IMR-90 (cell line): ENCODE measurements around the gene CKAP2L. TPM values are rescaled to one million over a fixed set of nuclear protein-coding genes. Genes with fewer than 3 reads are reported as not detected.

Source experiments
- ATAC-seq: fragments of 200-7000 bp; cut with Tn5 transposase; 2 replicates; pipeline ENCODE4 v1.9.1; 2020; ENCODE audit warnings: low read depth, mild to moderate bottlenecking, moderate library complexity
- BruUV-seq: library from RNA; stranded (reverse); fragments of 400-500 nt; replicated peaks from 2 replicates; lab custom pipeline; 2021; lab: Mats Ljungman, UMichigan
- CTCF ChIA-PET: fragments of 300-600 bp; formaldehyde crosslinking; extraction: SDS; loops from one replicate; lab custom pipeline; 2021; ENCODE audit warnings: antibody characterized with exemption; lab: Yijun Ruan, JAX
- POLR2A ChIA-PET: fragments of 300-600 bp; sonication (Branson Sonifier 250); formaldehyde crosslinking; loops from one replicate; lab custom pipeline; 2022; ENCODE audit warnings: antibody characterized with exemption; ENCODE audit not compliant: unreplicated experiment; lab: Charles Lee
- DNase-seq: peaks from one replicate; pipeline ENCODE4 v3.0.0; 2013
- H2AFZ ChIP-seq: replicated peaks from 2 replicates; pipeline ENCODE3; 2013; ENCODE audit warnings: low read length, mild to moderate bottlenecking; ENCODE audit not compliant: poor library complexity
- H2AK5ac ChIP-seq: 2 replicates; pipeline ENCODE4 v1.6.1; 2013; ENCODE audit warnings: low read depth, low read length, inconsistent platforms
- H2AK9ac ChIP-seq: replicated peaks from 2 replicates; pipeline ENCODE3; 2013; ENCODE audit warnings: mild to moderate bottlenecking, low read depth, low read length, moderate library complexity; ENCODE audit not compliant: poor library complexity
- H2BK120ac ChIP-seq: 2 replicates; pipeline ENCODE4 v1.6.1; 2013; ENCODE audit warnings: low read depth, low read length, inconsistent platforms
- H2BK15ac ChIP-seq: 3 replicates; pipeline ENCODE4 v1.6.1; 2013; ENCODE audit warnings: low read depth, low read length, inconsistent platforms
- H2BK20ac ChIP-seq: 2 replicates; pipeline ENCODE4 v1.6.1; 2013; ENCODE audit warnings: low read depth, mild to moderate bottlenecking, inconsistent platforms, low read length, moderate library complexity
- H2BK5ac ChIP-seq: 2 replicates; pipeline ENCODE4 v1.6.1; 2013; ENCODE audit warnings: mild to moderate bottlenecking, low read depth, low read length, inconsistent platforms; ENCODE audit not compliant: poor library complexity, severe bottlenecking
- H3K14ac ChIP-seq: replicated peaks from 2 replicates; pipeline ENCODE4 v1.6.1; 2013; ENCODE audit warnings: low read depth, low read length, inconsistent platforms
- H3K18ac ChIP-seq: 2 replicates; pipeline ENCODE4 v1.6.1; 2013; ENCODE audit warnings: low read depth, low read length, control low read depth
- H3K23ac ChIP-seq: 2 replicates; pipeline ENCODE4 v1.6.1; 2013; ENCODE audit warnings: low read depth, low read length, inconsistent platforms
- H3K27ac ChIP-seq: 2 replicates; pipeline ENCODE4 v1.5.1; 2013; ENCODE audit warnings: mild to moderate bottlenecking, control low read depth, low read length; ENCODE audit not compliant: insufficient read depth
- H3K27me3 ChIP-seq: 2 replicates; pipeline ENCODE4 v1.6.1; 2013; ENCODE audit warnings: low read length; ENCODE audit not compliant: control insufficient read depth, insufficient read depth
- H3K36me3 ChIP-seq: 2 replicates; pipeline ENCODE4 v1.6.1; 2013; ENCODE audit warnings: low read length, mixed read lengths; ENCODE audit not compliant: control insufficient read depth, insufficient read depth
- H3K4ac ChIP-seq: 2 replicates; pipeline ENCODE4 v1.6.1; 2013; ENCODE audit warnings: low read depth, low read length, inconsistent platforms
- H3K4me1 ChIP-seq: 2 replicates; pipeline ENCODE4 v1.6.1; 2013; ENCODE audit warnings: low read length, mixed read lengths; ENCODE audit not compliant: control insufficient read depth, insufficient read depth
- H3K4me2 ChIP-seq: 2 replicates; pipeline ENCODE4 v1.6.1; 2013; ENCODE audit warnings: low read depth, mild to moderate bottlenecking, control low read depth, low read length, moderate library complexity
- H3K4me3 ChIP-seq: 2 replicates; pipeline ENCODE4 v1.5.1; 2013; ENCODE audit warnings: low read depth, mild to moderate bottlenecking, control low read depth, low read length, moderate library complexity; ENCODE audit not compliant: insufficient read depth
- H3K56ac ChIP-seq: 2 replicates; pipeline ENCODE4 v1.6.1; 2013; ENCODE audit warnings: low read length, inconsistent platforms; ENCODE audit not compliant: insufficient read depth; ENCODE audit errors: extremely low read depth
- H3K79me1 ChIP-seq, 2 experiments: 2 replicates each; pipeline ENCODE4 v1.6.1; 2013; ENCODE audit warnings: low read length in 2 of 2, inconsistent platforms in 1 of 2, low read depth in 1 of 2
- H3K9ac ChIP-seq: 2 replicates; pipeline ENCODE4 v1.6.1; 2013; ENCODE audit warnings: low read depth, low read length, control low read depth
- H3K9me1 ChIP-seq: 2 replicates; pipeline ENCODE4 v1.6.1; 2013; ENCODE audit warnings: low read length, inconsistent platforms; ENCODE audit not compliant: insufficient read depth
- H3K9me3 ChIP-seq: 2 replicates; pipeline ENCODE4 v1.6.1; 2013; ENCODE audit warnings: low read length; ENCODE audit not compliant: control insufficient read depth, insufficient read depth
- H4K20me1 ChIP-seq: 2 replicates; pipeline ENCODE4 v1.6.1; 2013; ENCODE audit warnings: low read length, inconsistent platforms; ENCODE audit not compliant: insufficient read depth
- H4K5ac ChIP-seq: 2 replicates; pipeline ENCODE4 v1.6.1; 2013; ENCODE audit warnings: mild to moderate bottlenecking, low read depth, low read length, control low read depth
- H4K8ac ChIP-seq, 2 experiments: 2 replicates each; pipeline ENCODE4 v1.6.1; 2013; ENCODE audit warnings: low read depth in 2 of 2, low read length in 2 of 2, control low read depth in 1 of 2, inconsistent platforms in 1 of 2
- H4K91ac ChIP-seq: 2 replicates; pipeline ENCODE4 v1.6.1; 2013; ENCODE audit warnings: low read depth, low read length, inconsistent platforms; ENCODE audit not compliant: insufficient read depth
- BHLHE40 ChIP-seq: fragments of 150-350 bp; IDR thresholded peaks from 2 replicates; pipeline ENCODE4 v1.6.1; 2016; ENCODE audit warnings: mild to moderate bottlenecking, low read depth, low read length
- CEBPB ChIP-seq: IDR thresholded peaks from 2 replicates; pipeline ENCODE4 v1.6.1; 2012; ENCODE audit warnings: low read depth, low read length, improper control_type of control experiment
- CHD1 ChIP-seq: IDR thresholded peaks from 2 replicates; pipeline ENCODE4 v1.6.1; 2012; ENCODE audit warnings: low read depth, low read length, improper control_type of control experiment
- FOS ChIP-seq: fragments of 150-350 bp; IDR thresholded peaks from 2 replicates; pipeline ENCODE4 v1.6.1; 2016; ENCODE audit warnings: low read depth, low read length
- MAFK ChIP-seq: IDR thresholded peaks from 2 replicates; pipeline ENCODE4 v1.6.1; 2012; ENCODE audit warnings: low read depth, low read length, improper control_type of control experiment
- MAZ ChIP-seq: IDR thresholded peaks from 2 replicates; pipeline ENCODE4 v1.6.1; 2012; ENCODE audit warnings: low read depth, mild to moderate bottlenecking, low read length, improper control_type of control experiment, moderate library complexity, borderline replicate concordance
- MXI1 ChIP-seq: IDR thresholded peaks from 2 replicates; pipeline ENCODE4 v1.6.1; 2012; ENCODE audit warnings: low read depth, mild to moderate bottlenecking, low read length, moderate library complexity, borderline replicate concordance
- NFE2L2 ChIP-seq: fragments of 150-350 bp; IDR thresholded peaks from 2 replicates; pipeline ENCODE4 v1.6.1; 2016; ENCODE audit warnings: low read depth, mild to moderate bottlenecking, low read length
- POLR2A ChIP-seq: IDR thresholded peaks from 2 replicates; pipeline ENCODE4 v1.6.1; 2012; ENCODE audit warnings: mild to moderate bottlenecking, low read depth, low read length
- RAD21 ChIP-seq: IDR thresholded peaks from 2 replicates; pipeline ENCODE4 v1.6.1; 2012; ENCODE audit warnings: low read length, improper control_type of control experiment
- RCOR1 ChIP-seq: IDR thresholded peaks from 2 replicates; pipeline ENCODE4 v1.6.1; 2012; ENCODE audit warnings: mild to moderate bottlenecking, low read length, improper control_type of control experiment; ENCODE audit not compliant: insufficient replicate concordance
- RFX5 ChIP-seq: IDR thresholded peaks from 2 replicates; pipeline ENCODE4 v1.8.0; 2012; ENCODE audit warnings: low read depth, mild to moderate bottlenecking, low read length, moderate library complexity
- SMC3 ChIP-seq: fragments of 150-350 bp; IDR thresholded peaks from 2 replicates; pipeline ENCODE4 v1.6.1; 2016; ENCODE audit warnings: low read depth, mild to moderate bottlenecking, antibody characterized with exemption, low read length, moderate library complexity
- WGBS, 2 experiments: methylation state at CpG; one replicate each; pipeline versions ENCODE4 v1.1.5 to v1.1.7; 2013; ENCODE audit warnings: missing lambda C conversion rate in 2 of 2; ENCODE audit not compliant: insufficient read length in 1 of 2; ENCODE audit errors: extremely low coverage in 2 of 2; 5-methylcytosine and 5-hydroxymethylcytosine counted together
- dilution Hi-C: fragments of 300-500 bp; cut with HindIII; formaldehyde crosslinking; loops from one replicate; pipeline ENCODE4 v1.14.3; 2018; ENCODE audit warnings: low sequenced_read_pairs; ENCODE audit not compliant: unreplicated experiment
- in situ Hi-C: fragments of 300-500 bp; cut with MboI; formaldehyde crosslinking; loops from 3 replicates; pipeline ENCODE4 v1.14.3; 2019; ENCODE audit warnings: low sequenced_read_pairs, inconsistent platforms, mixed read lengths
- intact Hi-C: fragments of 100-400 bp; cut with micrococcal nuclease; formaldehyde crosslinking; loops from 2 replicates; pipeline ENCODE4 v1.10.0; 2022
- polyA plus RNA-seq, 3 experiments: library from polyadenylated mRNA; depleted of rRNA; stranded (reverse); fragments of >200 nt; gene quantifications; 2 replicates each; pipeline ENCODE4 v1.2.3, GENCODE V29; 2012; ENCODE audit warnings: low replicate concordance in 1 of 3
- total RNA-seq: library from RNA; depleted of rRNA; stranded (reverse); fragments of >200 nt; gene quantifications from 2 replicates; pipeline ENCODE4 v1.2.3, GENCODE V29; 2012
- TF ChIP-seq, protein P1 (sequence below): conservative IDR thresholded peaks from 2 replicates; pipeline ENCODE4 v1.5.1; 2012; ENCODE audit warnings: mild to moderate bottlenecking, low read depth, low read length, improper control_type of control experiment

The CKAP2L gene
- total and polyA plus RNA-seq, 2 of the 4 experiments (the other 2 are of a cell fraction): 6.4 to 9.9 TPM

DNA sequence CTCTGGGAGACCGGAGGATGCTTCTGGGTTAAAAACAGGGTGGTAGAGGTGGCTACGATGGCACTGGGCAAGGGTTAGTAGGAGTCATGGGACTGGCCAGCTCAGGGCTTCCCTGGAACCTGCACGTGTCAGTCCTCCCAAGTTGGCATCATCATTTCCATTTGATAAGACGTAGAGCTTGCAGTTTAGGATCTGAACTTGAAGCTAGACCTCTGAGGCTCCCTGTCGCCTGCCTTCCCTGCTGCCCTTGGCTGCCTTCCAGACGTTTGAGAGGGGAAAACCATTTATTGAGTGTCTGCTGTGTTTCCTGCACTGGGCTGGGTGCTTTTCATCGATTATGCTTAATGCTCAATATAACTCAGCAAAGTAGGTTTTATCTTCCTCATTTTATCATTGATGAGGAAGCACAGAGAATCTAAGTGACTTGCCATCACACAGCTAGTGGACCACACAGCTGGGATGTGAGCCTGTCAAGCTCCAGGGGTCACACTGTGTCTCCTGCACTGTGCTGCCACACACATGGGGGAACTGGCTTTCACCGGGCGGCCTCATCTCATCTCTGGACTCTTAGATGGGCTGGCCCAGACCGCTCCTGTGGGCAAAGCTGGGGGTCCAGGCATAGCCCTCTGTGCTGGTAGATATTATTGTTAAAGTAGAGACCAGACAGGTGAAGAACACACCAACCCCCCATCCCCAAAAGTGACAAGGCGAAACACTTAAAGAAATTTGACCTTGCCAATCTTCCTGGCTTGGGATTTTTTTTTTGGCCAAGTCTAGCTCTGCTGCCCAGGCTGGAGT, 35.8 kb downstream of the CKAP2L start:
- Histone ChIP-seq H3K79me1 (no peaks in the 10 kb centered on the region), H2AK5ac (peak overlapping the region; percentile 33; the same call in 1 of the 2 replicates), H3K56ac (no peak overlapping the region), H3K14ac (no peak overlapping the region), H2BK15ac (no peak overlapping the region), H3K9me1 (peaks cover 2% of the 10 kb centered on the region; the same call in 1 of the 2 replicates), H3K4me1 (peaks cover 1% of the 10 kb centered on the region; the same call in 1 of the 2 replicates), H2AFZ (peak overlapping the region; percentile 53), H4K20me1 (no peaks in the 10 kb centered on the region), H3K27ac (no peak overlapping the region), H4K91ac (no peak overlapping the region), H3K4me3 (no peak overlapping the region), H2BK5ac (no peak overlapping the region), H3K27me3 (no peaks in the 10 kb centered on the region), H3K9ac (no peak overlapping the region), H4K5ac (no peak overlapping the region), H3K23ac (no peak overlapping the region), H2BK20ac (no peak overlapping the region), H3K36me3 (no peaks in the 10 kb centered on the region), H4K8ac (no peak overlapping the region), H3K9me3 (no peaks in the 10 kb centered on the region), H3K18ac (no peak overlapping the region), H3K4ac (no peak overlapping the region), H2AK9ac (no peak overlapping the region), H2BK120ac (no peak overlapping the region), H3K4me2 (no peak overlapping the region)
- dilution Hi-C loops: no loop called here
- POLR2A ChIA-PET: no interaction called here
- BruUV-seq: no TSS peak
- 39% methylated on average over 3 of the region's 11 CpGs; no CpG with 5 or more reads in 1 of the 2 experiments for WGBS, 2 experiments
- no peak for TF ChIP-seq MXI1
- no peak for TF ChIP-seq NFE2L2
- no peak for TF ChIP-seq FOS
- no peak for TF ChIP-seq CHD1
- TF ChIP-seq RAD21: no peak
- TF ChIP-seq RCOR1: no peak
- no peak for TF ChIP-seq BHLHE40
- TF ChIP-seq, protein P1, sequence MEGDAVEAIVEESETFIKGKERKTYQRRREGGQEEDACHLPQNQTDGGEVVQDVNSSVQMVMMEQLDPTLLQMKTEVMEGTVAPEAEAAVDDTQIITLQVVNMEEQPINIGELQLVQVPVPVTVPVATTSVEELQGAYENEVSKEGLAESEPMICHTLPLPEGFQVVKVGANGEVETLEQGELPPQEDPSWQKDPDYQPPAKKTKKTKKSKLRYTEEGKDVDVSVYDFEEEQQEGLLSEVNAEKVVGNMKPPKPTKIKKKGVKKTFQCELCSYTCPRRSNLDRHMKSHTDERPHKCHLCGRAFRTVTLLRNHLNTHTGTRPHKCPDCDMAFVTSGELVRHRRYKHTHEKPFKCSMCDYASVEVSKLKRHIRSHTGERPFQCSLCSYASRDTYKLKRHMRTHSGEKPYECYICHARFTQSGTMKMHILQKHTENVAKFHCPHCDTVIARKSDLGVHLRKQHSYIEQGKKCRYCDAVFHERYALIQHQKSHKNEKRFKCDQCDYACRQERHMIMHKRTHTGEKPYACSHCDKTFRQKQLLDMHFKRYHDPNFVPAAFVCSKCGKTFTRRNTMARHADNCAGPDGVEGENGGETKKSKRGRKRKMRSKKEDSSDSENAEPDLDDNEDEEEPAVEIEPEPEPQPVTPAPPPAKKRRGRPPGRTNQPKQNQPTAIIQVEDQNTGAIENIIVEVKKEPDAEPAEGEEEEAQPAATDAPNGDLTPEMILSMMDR: no peak
- TF ChIP-seq MAZ: no peak
- no peak for TF ChIP-seq CEBPB
- no peak for TF ChIP-seq RFX5
- TF ChIP-seq SMC3: no peak
- no peak for TF ChIP-seq MAFK
- no peak for TF ChIP-seq POLR2A
- intact Hi-C loops: loop anchor here (5.0 kb wide), 1 partner anchor 146 kb away; the partner anchor contains the start of gene CHCHD5
- CTCF ChIA-PET: interaction anchor here (2.1 to 2.9 kb wide), 2 partner anchors 129 to 213 kb away, joined by 8 to 12 read pairs; no protein-coding TSS in a partner anchor
- ATAC-seq: no peak
- in situ Hi-C loops: loop anchor here (5.0 kb wide), 1 partner anchor 126 kb away; no protein-coding TSS in a partner anchor
- DNase-seq: no peak
